Astrocyte (in vitro differentiated cells and primary cell): ENCODE data around the gene SLC25A26. TPM values are rescaled to one million over a fixed set of nuclear protein-coding genes. Genes with fewer than 3 reads are reported as not detected.

Source experiments
- DNase-seq: peaks from one replicate; pipeline ENCODE4 v3.0.0-alpha.2; 2010; ENCODE audit warnings: low read depth
- FAIRE-seq: peaks from 2 replicates; lab custom pipeline; 2011; peaks lifted over from hg19 to GRCh38; lab: Jason Lieb, UNC
- H2AFZ ChIP-seq: 2 replicates; pipeline ENCODE4 v1.6.0; 2012; ENCODE audit warnings: low read depth, low read length, inconsistent platforms
- H3K27ac ChIP-seq: 2 replicates; pipeline ENCODE4 v1.5.1; 2011; ENCODE audit warnings: low read depth, low read length, inconsistent platforms
- H3K27me3 ChIP-seq: 2 replicates; pipeline ENCODE4 v1.6.0; 2011; ENCODE audit warnings: low read length, inconsistent platforms; ENCODE audit not compliant: insufficient read depth
- H3K36me3 ChIP-seq: 2 replicates; pipeline ENCODE4 v1.5.1; 2011; ENCODE audit warnings: low read length, inconsistent platforms; ENCODE audit not compliant: insufficient read depth
- H3K4me1 ChIP-seq: 2 replicates; pipeline ENCODE4 v1.5.1; 2011; ENCODE audit warnings: low read length, inconsistent platforms; ENCODE audit not compliant: insufficient read depth
- H3K4me2 ChIP-seq: 2 replicates; pipeline ENCODE4 v1.6.0; 2012; ENCODE audit warnings: low read length, inconsistent platforms
- H3K4me3 ChIP-seq: 2 replicates; pipeline ENCODE4 v1.5.1; 2011; ENCODE audit warnings: low read depth, mild to moderate bottlenecking, low read length, inconsistent platforms; ENCODE audit not compliant: insufficient read depth
- H3K79me2 ChIP-seq: 2 replicates; pipeline ENCODE4 v1.6.0; 2012; ENCODE audit warnings: mild to moderate bottlenecking, low read length, inconsistent platforms; ENCODE audit not compliant: insufficient read depth
- H3K9ac ChIP-seq: 2 replicates; pipeline ENCODE4 v1.6.0; 2012; ENCODE audit warnings: mild to moderate bottlenecking, low read length, inconsistent platforms
- H3K9me3 ChIP-seq: 2 replicates; pipeline ENCODE4 v1.5.1; 2012; ENCODE audit warnings: low read depth, mild to moderate bottlenecking, low read length, inconsistent platforms; ENCODE audit not compliant: insufficient read depth
- H4K20me1 ChIP-seq: 2 replicates; pipeline ENCODE4 v1.6.0; 2012; ENCODE audit warnings: low read length, inconsistent platforms; ENCODE audit not compliant: insufficient read depth
- H3K27ac Mint-ChIP-seq: one replicate; pipeline ENCODE4 v1.8.0; 2021; ENCODE audit warnings: mild to moderate bottlenecking, mixed read lengths; ENCODE audit not compliant: unreplicated experiment
- H3K27me3 Mint-ChIP-seq: one replicate; pipeline ENCODE4 v1.8.0; 2021; ENCODE audit warnings: low read depth, mixed read lengths; ENCODE audit not compliant: unreplicated experiment
- H3K36me3 Mint-ChIP-seq: one replicate; pipeline ENCODE4 v1.8.0; 2021; ENCODE audit warnings: low read depth, mixed read lengths; ENCODE audit not compliant: unreplicated experiment
- H3K4me1 Mint-ChIP-seq: one replicate; pipeline ENCODE4 v1.8.0; 2021; ENCODE audit warnings: low read depth, mixed read lengths; ENCODE audit not compliant: unreplicated experiment
- H3K4me3 Mint-ChIP-seq: one replicate; pipeline ENCODE4 v1.8.0; 2021; ENCODE audit warnings: mild to moderate bottlenecking, moderate library complexity, mixed read lengths; ENCODE audit not compliant: unreplicated experiment
- H3K9me3 Mint-ChIP-seq: one replicate; pipeline ENCODE4 v1.8.0; 2021; ENCODE audit warnings: mild to moderate bottlenecking, mixed read lengths; ENCODE audit not compliant: unreplicated experiment
- EZH2 ChIP-seq: IDR thresholded peaks from 2 replicates; pipeline ENCODE4 v1.6.1; 2012; ENCODE audit warnings: mild to moderate bottlenecking, low read length, inconsistent platforms; ENCODE audit not compliant: insufficient read depth
- total RNA-seq: library from RNA; stranded (reverse); gene quantifications from 2 replicates; pipeline ENCODE4 v1.2.1, GENCODE V29; 2021
- TF ChIP-seq, protein P1 (sequence below): IDR thresholded peaks from 2 replicates; pipeline ENCODE4 v1.5.1; 2011; ENCODE audit warnings: low read depth, mild to moderate bottlenecking, inconsistent platforms, low read length, moderate library complexity; ENCODE audit not compliant: insufficient read depth

SLC25A26 gene
- total RNA-seq, 1 donor from 2014 or later: 17.9 TPM

DNA sequence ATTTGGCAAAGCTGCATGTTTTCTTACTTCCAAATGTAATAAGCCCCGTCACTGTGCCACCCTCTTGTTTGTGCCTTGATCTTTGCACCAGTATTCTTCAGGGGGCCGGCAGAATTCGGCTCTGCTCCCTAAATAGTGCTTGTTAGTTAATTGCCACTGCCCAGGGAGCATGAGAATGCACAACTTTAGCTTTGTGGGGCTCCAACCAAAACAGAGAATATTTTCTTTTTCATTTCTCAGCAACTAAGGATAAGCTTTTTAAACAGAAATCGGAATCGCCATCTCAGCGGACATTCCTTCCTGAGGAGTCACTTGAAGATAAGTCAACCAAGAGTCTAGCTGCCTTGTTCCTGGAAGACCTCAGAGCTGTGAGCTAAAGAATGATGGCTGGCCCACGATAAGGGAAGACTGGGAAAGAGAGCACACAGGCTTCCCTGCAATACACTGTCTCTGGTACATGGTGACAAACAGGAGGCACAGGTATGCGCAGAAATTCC, 174.0 kb downstream of the SLC25A26 start:
- no peaks in the 10 kb centered on the region for H3K27me3 ChIP-seq
- peak overlapping the region; percentile 75 for H3K4me2 ChIP-seq
- TF ChIP-seq, protein P1, sequence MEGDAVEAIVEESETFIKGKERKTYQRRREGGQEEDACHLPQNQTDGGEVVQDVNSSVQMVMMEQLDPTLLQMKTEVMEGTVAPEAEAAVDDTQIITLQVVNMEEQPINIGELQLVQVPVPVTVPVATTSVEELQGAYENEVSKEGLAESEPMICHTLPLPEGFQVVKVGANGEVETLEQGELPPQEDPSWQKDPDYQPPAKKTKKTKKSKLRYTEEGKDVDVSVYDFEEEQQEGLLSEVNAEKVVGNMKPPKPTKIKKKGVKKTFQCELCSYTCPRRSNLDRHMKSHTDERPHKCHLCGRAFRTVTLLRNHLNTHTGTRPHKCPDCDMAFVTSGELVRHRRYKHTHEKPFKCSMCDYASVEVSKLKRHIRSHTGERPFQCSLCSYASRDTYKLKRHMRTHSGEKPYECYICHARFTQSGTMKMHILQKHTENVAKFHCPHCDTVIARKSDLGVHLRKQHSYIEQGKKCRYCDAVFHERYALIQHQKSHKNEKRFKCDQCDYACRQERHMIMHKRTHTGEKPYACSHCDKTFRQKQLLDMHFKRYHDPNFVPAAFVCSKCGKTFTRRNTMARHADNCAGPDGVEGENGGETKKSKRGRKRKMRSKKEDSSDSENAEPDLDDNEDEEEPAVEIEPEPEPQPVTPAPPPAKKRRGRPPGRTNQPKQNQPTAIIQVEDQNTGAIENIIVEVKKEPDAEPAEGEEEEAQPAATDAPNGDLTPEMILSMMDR: no peak
- no peak for TF ChIP-seq EZH2
- peak overlapping the region; percentile 56 for H3K27ac Mint-ChIP-seq
- peaks cover 45% of the 10 kb centered on the region for H3K36me3 Mint-ChIP-seq
- H3K36me3 ChIP-seq: peaks cover 14% of the 10 kb centered on the region
- peaks cover 24% of the 10 kb centered on the region for H3K4me1 Mint-ChIP-seq
- H3K4me1 ChIP-seq: peaks cover 32% of the 10 kb centered on the region
- H3K27me3 Mint-ChIP-seq: no peaks in the 10 kb centered on the region
- no peaks in the 10 kb centered on the region for H3K9me3 ChIP-seq
- peak; percentile 91 for DNase-seq
- no peaks in the 10 kb centered on the region for H3K9me3 Mint-ChIP-seq
- H2AFZ ChIP-seq: no peak overlapping the region
- H3K4me3 ChIP-seq: no peak overlapping the region
- peak overlapping the region; percentile 65 for H3K27ac ChIP-seq
- peak; percentile 72 for FAIRE-seq
- no peak overlapping the region for H3K4me3 Mint-ChIP-seq
- no peaks in the 10 kb centered on the region for H3K79me2 ChIP-seq
- H3K9ac ChIP-seq: peak overlapping the region; percentile 34
- H4K20me1 ChIP-seq: no peaks in the 10 kb centered on the region

DNA sequence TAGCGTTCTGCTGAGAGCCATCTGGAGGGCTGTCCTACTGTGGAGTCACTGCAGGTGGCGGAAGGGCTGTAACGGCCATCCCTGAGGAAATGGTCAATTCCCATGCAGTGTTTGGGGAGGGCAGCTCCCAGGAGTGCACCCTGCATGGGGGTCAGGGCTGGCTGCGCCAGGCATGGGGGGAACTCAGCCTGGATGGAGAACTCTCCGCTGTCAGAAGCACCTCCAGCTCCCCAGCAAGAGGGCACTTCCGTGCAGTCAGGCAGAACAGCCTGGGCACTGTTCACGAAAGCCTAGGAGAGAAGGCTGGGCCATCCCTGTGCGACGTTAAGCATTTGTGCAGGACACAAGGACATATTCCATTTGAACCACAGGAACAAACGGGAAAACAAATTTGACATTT, 174.8 kb downstream of the SLC25A26 start:
- Histone ChIP-seq H3K27ac (peak overlapping the region; percentile 64), H3K27me3 (no peaks in the 10 kb centered on the region), H3K36me3 (peaks cover 14% of the 10 kb centered on the region), H3K9me3 (no peaks in the 10 kb centered on the region), H2AFZ (no peak overlapping the region), H4K20me1 (no peaks in the 10 kb centered on the region), H3K4me3 (no peak overlapping the region), H3K9ac (no peak overlapping the region), H3K79me2 (no peaks in the 10 kb centered on the region), H3K4me1 (peaks cover 33% of the 10 kb centered on the region), H3K4me2 (no peak overlapping the region)
- no peaks in the 10 kb centered on the region for H3K27me3 Mint-ChIP-seq
- no peaks in the 10 kb centered on the region for H3K9me3 Mint-ChIP-seq
- no peak overlapping the region for H3K27ac Mint-ChIP-seq
- no peak for TF ChIP-seq EZH2
- TF ChIP-seq, protein P1: no peak
- peaks cover 46% of the 10 kb centered on the region for H3K36me3 Mint-ChIP-seq
- no peak for FAIRE-seq
- H3K4me1 Mint-ChIP-seq: peaks cover 24% of the 10 kb centered on the region
- H3K4me3 Mint-ChIP-seq: no peak overlapping the region
- no peak for DNase-seq

DNA sequence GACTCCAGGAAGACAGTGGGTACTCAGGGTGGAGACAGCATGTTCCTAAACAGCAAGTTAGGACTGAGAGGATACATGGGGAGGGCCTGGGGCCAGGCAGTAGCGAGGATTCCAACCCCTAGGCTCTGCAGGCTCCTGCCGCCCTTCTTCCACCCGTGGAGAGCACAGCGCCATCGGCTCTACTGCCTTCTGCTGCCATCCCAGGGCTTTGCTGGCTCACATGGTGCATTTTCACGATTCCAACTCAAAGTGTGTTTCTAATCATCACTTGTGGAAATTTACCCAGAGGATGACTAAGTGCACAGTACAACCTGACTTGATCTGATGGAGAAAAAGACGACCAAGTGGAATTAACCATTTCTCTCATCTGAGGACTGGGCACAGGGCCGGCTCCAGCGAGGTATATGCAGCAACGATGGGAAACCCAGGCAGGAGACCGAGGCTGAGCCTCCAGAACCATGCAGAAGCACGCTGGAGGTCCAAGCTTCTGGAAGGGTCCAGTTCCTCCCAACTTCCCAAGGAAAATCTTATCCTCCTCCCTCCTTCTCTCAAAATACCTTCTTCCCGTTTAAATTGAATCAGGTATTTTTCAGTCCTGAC, 175.5 kb downstream of the SLC25A26 start:
- Histone ChIP-seq H3K9ac (no peak overlapping the region), H3K27ac (no peak overlapping the region), H3K9me3 (no peaks in the 10 kb centered on the region), H3K4me2 (no peak overlapping the region), H3K27me3 (no peaks in the 10 kb centered on the region), H3K36me3 (peaks cover 11% of the 10 kb centered on the region), H3K4me3 (no peak overlapping the region), H4K20me1 (no peaks in the 10 kb centered on the region), H3K4me1 (peaks cover 40% of the 10 kb centered on the region), H3K79me2 (no peaks in the 10 kb centered on the region), H2AFZ (no peak overlapping the region)
- H3K4me3 Mint-ChIP-seq: no peak overlapping the region
- TF ChIP-seq EZH2: no peak
- FAIRE-seq: no peak
- H3K9me3 Mint-ChIP-seq: no peaks in the 10 kb centered on the region
- DNase-seq: no peak
- H3K4me1 Mint-ChIP-seq: peaks cover 29% of the 10 kb centered on the region
- no peak overlapping the region for H3K27ac Mint-ChIP-seq
- peaks cover 51% of the 10 kb centered on the region for H3K36me3 Mint-ChIP-seq
- H3K27me3 Mint-ChIP-seq: no peaks in the 10 kb centered on the region
